GM23338 (cell line): ENCODE measurements around the gene ARHGEF25. TPM values are rescaled to one million over a fixed set of nuclear protein-coding genes. Genes with fewer than 3 reads are reported as not detected.

Experiments
- ATAC-seq: fragments of 200-7000 bp; cut with Tn5 transposase; 3 replicates; pipeline ENCODE4 v1.9.1; 2020
- DNase-seq: peaks from one replicate; pipeline ENCODE4 v3.0.0-alpha.2; 2015; ENCODE audit warnings: low spot score
- H2AFZ ChIP-seq: fragments of 200-600 bp; sonication (generic); 2 replicates; pipeline ENCODE4 v1.8.0; 2016; ENCODE audit warnings: antibody characterized with exemption, mild to moderate bottlenecking, moderate library complexity
- H3F3A ChIP-seq: fragments of 200-600 bp; sonication (generic); replicated peaks from 2 replicates; pipeline ENCODE4 v1.8.0; 2017; ENCODE audit warnings: antibody characterized with exemption, mixed run types, low read depth
- H3K27ac ChIP-seq: fragments of 200-600 bp; sonication (generic); 2 replicates; pipeline ENCODE4 v1.6.1; 2016; ENCODE audit warnings: low read depth
- H3K27me3 ChIP-seq: fragments of 200-600 bp; sonication (generic); 2 replicates; pipeline ENCODE4 v1.8.0; 2016; ENCODE audit warnings: mild to moderate bottlenecking, mixed run types, moderate library complexity; ENCODE audit not compliant: insufficient read depth
- H3K36me3 ChIP-seq: fragments of 200-600 bp; sonication (generic); 2 replicates; pipeline ENCODE4 v1.8.0; 2016; ENCODE audit warnings: mild to moderate bottlenecking; ENCODE audit not compliant: insufficient read depth
- H3K4me1 ChIP-seq: fragments of 200-600 bp; sonication (generic); 2 replicates; pipeline ENCODE4 v1.8.0; 2016; ENCODE audit warnings: mild to moderate bottlenecking, moderate library complexity; ENCODE audit not compliant: insufficient read depth
- H3K4me2 ChIP-seq: fragments of 200-600 bp; sonication (generic); 2 replicates; pipeline ENCODE4 v1.7.1; 2017; ENCODE audit warnings: mixed run types
- H3K4me3 ChIP-seq: fragments of 200-600 bp; sonication (generic); 2 replicates; pipeline ENCODE4 v1.6.1; 2016; ENCODE audit warnings: mixed run types
- H3K79me2 ChIP-seq: fragments of 200-600 bp; sonication (generic); replicated peaks from 2 replicates; pipeline ENCODE4 v1.8.0; 2017; ENCODE audit warnings: mild to moderate bottlenecking; ENCODE audit not compliant: insufficient read depth
- H3K9me2 ChIP-seq: fragments of 200-600 bp; sonication (generic); 2 replicates; pipeline ENCODE4 v1.8.0; 2017; ENCODE audit not compliant: insufficient read depth
- H4K20me1 ChIP-seq: fragments of 200-600 bp; sonication (generic); replicated peaks from 2 replicates; pipeline ENCODE4 v1.8.0; 2017; ENCODE audit warnings: mild to moderate bottlenecking; ENCODE audit not compliant: insufficient read depth
- H3K27ac Mint-ChIP-seq: 2 replicates; pipeline ENCODE4 v1.8.0; 2020; ENCODE audit warnings: inconsistent platforms, mild to moderate bottlenecking, moderate library complexity, mixed read lengths
- H3K27me3 Mint-ChIP-seq: 3 replicates; pipeline ENCODE4 v1.8.0; 2022; ENCODE audit warnings: low read depth, mild to moderate bottlenecking, moderate library complexity, mixed read lengths, inconsistent platforms; ENCODE audit not compliant: insufficient read depth, poor library complexity
- H3K36me3 Mint-ChIP-seq: 3 replicates; pipeline ENCODE4 v1.8.0; 2021; ENCODE audit warnings: low read depth, mild to moderate bottlenecking, inconsistent platforms, moderate library complexity, mixed read lengths
- H3K4me1 Mint-ChIP-seq: 3 replicates; pipeline ENCODE4 v1.8.0; 2020; ENCODE audit warnings: mild to moderate bottlenecking, inconsistent platforms, mixed read lengths
- H3K4me3 Mint-ChIP-seq: 3 replicates; pipeline ENCODE4 v1.8.0; 2021; ENCODE audit warnings: moderate library complexity, mild to moderate bottlenecking, inconsistent platforms, mixed read lengths
- H3K9me3 Mint-ChIP-seq: 3 replicates; pipeline ENCODE4 v1.8.0; 2020; ENCODE audit warnings: moderate library complexity, mild to moderate bottlenecking, inconsistent platforms, mixed read lengths
- CREB1 ChIP-seq: fragments of 250-450 bp; sonication (Bioruptor Pico); IDR thresholded peaks from 2 replicates; pipeline ENCODE4 v1.5.0; 2020; ENCODE audit warnings: low read depth, mild to moderate bottlenecking, moderate library complexity
- CTCF ChIP-seq, 2 experiments: fragments of 200-600 bp in 1 of 2; sonication (generic) in 1 of 2; conservative IDR thresholded peaks; 2 replicates each; pipeline versions ENCODE4 v1.5.1 to v1.6.1; 2016 to 2017; ENCODE audit warnings: antibody characterized with exemption in 2 of 2, low read depth in 2 of 2, mild to moderate bottlenecking in 2 of 2, moderate library complexity in 1 of 2
- EZH2 ChIP-seq: fragments of 200-600 bp; sonication (generic); IDR thresholded peaks from one replicate; pipeline ENCODE4 v1.8.0; 2017; ENCODE audit warnings: antibody characterized with exemption, mild to moderate bottlenecking, low read depth; ENCODE audit not compliant: unreplicated experiment
- EZH2phosphoT487 ChIP-seq: fragments of 200-600 bp; sonication (generic); IDR thresholded peaks from one replicate; pipeline ENCODE4 v1.8.1; 2018; ENCODE audit warnings: antibody characterized with exemption; ENCODE audit not compliant: unreplicated experiment
- JUNB ChIP-seq: IDR thresholded peaks from one replicate; pipeline ENCODE4 v1.6.1; 2016; ENCODE audit warnings: antibody characterized with exemption; ENCODE audit not compliant: unreplicated experiment
- NANOG ChIP-seq: IDR thresholded peaks from 2 replicates; pipeline ENCODE4 v1.6.1; 2016; ENCODE audit warnings: antibody characterized with exemption, borderline replicate concordance
- POLR2AphosphoS5 ChIP-seq: IDR thresholded peaks from 2 replicates; pipeline ENCODE4 v1.6.1; 2016; ENCODE audit warnings: antibody characterized with exemption, low read depth
- STAT1 ChIP-seq: IDR thresholded peaks from one replicate; pipeline ENCODE4 v1.6.1; 2016; ENCODE audit warnings: antibody characterized with exemption; ENCODE audit not compliant: unreplicated experiment
- ZNF114 ChIP-seq: fragments of 250-450 bp; sonication (Bioruptor Pico); IDR thresholded peaks from 2 replicates; pipeline ENCODE4 v1.5.0; 2020; ENCODE audit warnings: mild to moderate bottlenecking, moderate library complexity
- polyA plus RNA-seq: library from polyadenylated mRNA; unstranded; fragments of >200 nt; fragmentation: Nextera tagmentation; extraction: Ambion mirVana; gene quantifications from 2 replicates; pipeline ENCODE4 v1.2.1, GENCODE V29; 2016
- total RNA-seq: library from RNA; depleted of rRNA; stranded (reverse); fragments of >200 nt; shearing (Covaris generic); gene quantifications from 2 replicates; pipeline ENCODE4 v1.2.3, GENCODE V29; 2014
- TF ChIP-seq, protein P1 (sequence below): IDR thresholded peaks from 2 replicates; pipeline ENCODE4 v1.6.1; 2016; ENCODE audit warnings: antibody characterized with exemption

ARHGEF25 gene
- total and polyA plus RNA-seq, 2 experiments from 2014 or later: 0.53 to 10.2 TPM

DNA sequence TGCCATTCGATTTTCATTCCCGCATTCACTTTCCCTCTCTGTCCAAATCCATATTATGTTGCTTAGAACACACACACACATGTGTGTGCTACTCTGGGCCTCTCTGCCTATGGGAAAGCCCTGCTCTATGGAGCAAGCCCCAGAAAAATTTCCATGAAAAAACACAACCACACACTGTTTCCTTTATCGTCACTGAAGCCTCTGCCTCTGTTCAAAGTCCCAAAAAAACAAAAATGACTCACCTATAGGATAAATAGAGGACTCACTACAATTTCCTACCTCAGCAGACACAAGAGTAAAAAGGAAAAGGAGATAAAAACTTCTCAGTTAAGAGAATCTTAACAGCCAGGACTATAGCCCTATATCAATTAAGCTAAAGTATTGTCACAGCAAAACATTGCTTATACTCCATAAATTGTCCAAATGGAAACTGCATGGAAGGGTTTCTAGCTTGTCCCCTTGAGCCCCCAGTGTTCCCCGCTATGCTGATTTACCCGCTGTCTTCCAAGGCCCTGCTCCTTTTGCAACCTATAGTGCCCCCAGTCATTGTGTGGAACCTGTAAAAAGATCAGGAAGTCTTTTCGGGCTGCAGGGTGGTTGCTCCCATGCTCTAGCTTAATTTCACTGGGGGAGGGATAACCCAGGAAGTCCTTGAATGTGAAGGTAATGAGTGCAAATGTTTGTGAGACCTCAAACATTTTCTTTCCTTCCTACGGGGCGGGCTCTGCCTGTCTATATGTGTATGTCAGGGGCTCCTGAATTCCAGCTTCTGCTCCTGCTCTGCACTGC lies 31.4 kb upstream of the ARHGEF25 start (continued):
- no peak for TF ChIP-seq CTCF (conservative IDR thresholded peaks at IDR 0.05; ENCODE audit: low read depth in 2 of 2)
- TF ChIP-seq STAT1: no peak
- TF ChIP-seq EZH2phosphoT487: no peak

- TF ChIP-seq POLR2AphosphoS5 (no peak), CREB1 (CRISPR knock-in tag) (no peak), ZNF114 (no peak), EZH2phosphoT487 (no peak)
- Mint-ChIP-seq H3K27me3 (peaks cover 4% of the 10 kb centered on the region), H3K4me3 (no peak overlapping the region), H3K27ac (no peak overlapping the region), H3K9me3 (no peaks in the 10 kb centered on the region), H3K36me3 (peaks cover 44% of the 10 kb centered on the region), H3K4me1 (peaks cover 4% of the 10 kb centered on the region; the same call in 2 of the 3 replicates)
- Histone ChIP-seq H3F3A (peaks cover 12% of the 10 kb centered on the region; the same call in 1 of the 2 replicates), H3K79me2 (no peaks in the 10 kb centered on the region), H3K27ac (no peak overlapping the region), H3K27me3 (no peaks in the 10 kb centered on the region), H3K36me3 (peaks cover 13% of the 10 kb centered on the region), H3K9me2 (no peaks in the 10 kb centered on the region), H2AFZ (no peak overlapping the region), H3K4me1 (no peaks in the 10 kb centered on the region), H3K4me2 (no peak overlapping the region), H3K4me3 (no peak overlapping the region), H4K20me1 (peaks cover 14% of the 10 kb centered on the region)
- no peak for ATAC-seq
- DNase-seq: no peak
These were observed 30.8 kb upstream of the ARHGEF25 start for GRCh38 chr12:57580466-57580795.

DNA sequence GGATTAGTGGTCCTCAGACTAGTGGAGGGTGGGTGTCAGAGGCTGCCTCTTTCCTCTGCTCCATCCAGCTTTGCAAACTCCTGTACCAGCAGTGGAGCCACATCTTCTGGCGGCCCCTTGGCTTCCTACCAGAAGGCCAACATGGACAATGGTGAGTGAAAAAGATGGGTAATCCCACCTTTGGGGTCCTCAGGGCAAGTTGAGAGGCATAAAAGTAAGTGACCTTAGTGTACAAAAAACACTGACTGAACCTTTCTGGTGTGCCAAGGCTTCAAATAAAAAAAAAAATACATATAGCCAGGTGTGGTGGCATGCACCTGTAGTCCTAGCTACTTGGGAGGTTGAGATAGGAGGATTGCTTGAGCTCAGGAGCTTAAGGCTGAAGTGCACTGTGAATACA lies 29.4 kb upstream of the ARHGEF25 start:
- H3K4me1 Mint-ChIP-seq: peaks cover 4% of the 10 kb centered on the region; the same call in 2 of the 3 replicates
- H3K4me1 ChIP-seq: no peaks in the 10 kb centered on the region
- peaks cover 31% of the 10 kb centered on the region for H3K36me3 Mint-ChIP-seq
- no peak for ATAC-seq
- H3K9me2 ChIP-seq: no peaks in the 10 kb centered on the region
- no peaks in the 10 kb centered on the region for H3K27me3 ChIP-seq
- DNase-seq: no peak
- H3K4me3 Mint-ChIP-seq: no peak overlapping the region
- H3K27me3 Mint-ChIP-seq: peaks cover 2% of the 10 kb centered on the region
- no peak overlapping the region for H3K27ac ChIP-seq
- H3K4me3 ChIP-seq: no peak overlapping the region
- no peak overlapping the region for H2AFZ ChIP-seq
- H4K20me1 ChIP-seq: peaks cover 14% of the 10 kb centered on the region
- H3K9me3 Mint-ChIP-seq: no peaks in the 10 kb centered on the region
- peaks cover 12% of the 10 kb centered on the region; the same call in 1 of the 2 replicates for H3F3A ChIP-seq
- H3K27ac Mint-ChIP-seq: no peak overlapping the region
- H3K36me3 ChIP-seq: peaks cover 8% of the 10 kb centered on the region
- no peaks in the 10 kb centered on the region for H3K79me2 ChIP-seq
- no peak overlapping the region for H3K4me2 ChIP-seq
- no peak for TF ChIP-seq POLR2AphosphoS5
- no peak for TF ChIP-seq EZH2
- no peak for TF ChIP-seq JUNB
- TF ChIP-seq EZH2phosphoT487: no peak
- no peak for TF ChIP-seq NANOG
- TF ChIP-seq ZNF114: no peak
- TF ChIP-seq CTCF (conservative IDR thresholded peaks at IDR 0.05; ENCODE audit: low read depth in 2 of 2): no peak
- TF ChIP-seq, protein P1, sequence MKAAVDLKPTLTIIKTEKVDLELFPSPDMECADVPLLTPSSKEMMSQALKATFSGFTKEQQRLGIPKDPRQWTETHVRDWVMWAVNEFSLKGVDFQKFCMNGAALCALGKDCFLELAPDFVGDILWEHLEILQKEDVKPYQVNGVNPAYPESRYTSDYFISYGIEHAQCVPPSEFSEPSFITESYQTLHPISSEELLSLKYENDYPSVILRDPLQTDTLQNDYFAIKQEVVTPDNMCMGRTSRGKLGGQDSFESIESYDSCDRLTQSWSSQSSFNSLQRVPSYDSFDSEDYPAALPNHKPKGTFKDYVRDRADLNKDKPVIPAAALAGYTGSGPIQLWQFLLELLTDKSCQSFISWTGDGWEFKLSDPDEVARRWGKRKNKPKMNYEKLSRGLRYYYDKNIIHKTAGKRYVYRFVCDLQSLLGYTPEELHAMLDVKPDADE: no peak
- no peak for TF ChIP-seq CREB1 (CRISPR knock-in tag)
